Astrocyte (in vitro differentiated cells and primary cell): Measurements from ENCODE around the gene RASGRF1. TPM values are rescaled to one million over a fixed set of nuclear protein-coding genes. Genes with fewer than 3 reads are reported as not detected.

Experiments used
- DNase-seq: peaks from one replicate; pipeline ENCODE4 v3.0.0-alpha.2; 2010; ENCODE audit warnings: low read depth
- FAIRE-seq: peaks from 2 replicates; lab custom pipeline; 2011; peaks lifted over from hg19 to GRCh38; lab: Jason Lieb, UNC
- H2AFZ ChIP-seq: 2 replicates; pipeline ENCODE4 v1.6.0; 2012; ENCODE audit warnings: low read depth, low read length, inconsistent platforms
- H3K27ac ChIP-seq: 2 replicates; pipeline ENCODE4 v1.5.1; 2011; ENCODE audit warnings: low read depth, low read length, inconsistent platforms
- H3K27me3 ChIP-seq: 2 replicates; pipeline ENCODE4 v1.6.0; 2011; ENCODE audit warnings: low read length, inconsistent platforms; ENCODE audit not compliant: insufficient read depth
- H3K36me3 ChIP-seq: 2 replicates; pipeline ENCODE4 v1.5.1; 2011; ENCODE audit warnings: low read length, inconsistent platforms; ENCODE audit not compliant: insufficient read depth
- H3K4me1 ChIP-seq: 2 replicates; pipeline ENCODE4 v1.5.1; 2011; ENCODE audit warnings: low read length, inconsistent platforms; ENCODE audit not compliant: insufficient read depth
- H3K4me2 ChIP-seq: 2 replicates; pipeline ENCODE4 v1.6.0; 2012; ENCODE audit warnings: low read length, inconsistent platforms
- H3K4me3 ChIP-seq: 2 replicates; pipeline ENCODE4 v1.5.1; 2011; ENCODE audit warnings: low read depth, mild to moderate bottlenecking, low read length, inconsistent platforms; ENCODE audit not compliant: insufficient read depth
- H3K79me2 ChIP-seq: 2 replicates; pipeline ENCODE4 v1.6.0; 2012; ENCODE audit warnings: mild to moderate bottlenecking, low read length, inconsistent platforms; ENCODE audit not compliant: insufficient read depth
- H3K9ac ChIP-seq: 2 replicates; pipeline ENCODE4 v1.6.0; 2012; ENCODE audit warnings: mild to moderate bottlenecking, low read length, inconsistent platforms
- H3K9me3 ChIP-seq: 2 replicates; pipeline ENCODE4 v1.5.1; 2012; ENCODE audit warnings: low read depth, mild to moderate bottlenecking, low read length, inconsistent platforms; ENCODE audit not compliant: insufficient read depth
- H4K20me1 ChIP-seq: 2 replicates; pipeline ENCODE4 v1.6.0; 2012; ENCODE audit warnings: low read length, inconsistent platforms; ENCODE audit not compliant: insufficient read depth
- H3K27ac Mint-ChIP-seq: one replicate; pipeline ENCODE4 v1.8.0; 2021; ENCODE audit warnings: mild to moderate bottlenecking, mixed read lengths; ENCODE audit not compliant: unreplicated experiment
- H3K27me3 Mint-ChIP-seq: one replicate; pipeline ENCODE4 v1.8.0; 2021; ENCODE audit warnings: low read depth, mixed read lengths; ENCODE audit not compliant: unreplicated experiment
- H3K36me3 Mint-ChIP-seq: one replicate; pipeline ENCODE4 v1.8.0; 2021; ENCODE audit warnings: low read depth, mixed read lengths; ENCODE audit not compliant: unreplicated experiment
- H3K4me1 Mint-ChIP-seq: one replicate; pipeline ENCODE4 v1.8.0; 2021; ENCODE audit warnings: low read depth, mixed read lengths; ENCODE audit not compliant: unreplicated experiment
- H3K4me3 Mint-ChIP-seq: one replicate; pipeline ENCODE4 v1.8.0; 2021; ENCODE audit warnings: mild to moderate bottlenecking, moderate library complexity, mixed read lengths; ENCODE audit not compliant: unreplicated experiment
- H3K9me3 Mint-ChIP-seq: one replicate; pipeline ENCODE4 v1.8.0; 2021; ENCODE audit warnings: mild to moderate bottlenecking, mixed read lengths; ENCODE audit not compliant: unreplicated experiment
- CTCF ChIP-seq: IDR thresholded peaks from 2 replicates; pipeline ENCODE4 v1.5.1; 2011; ENCODE audit warnings: low read depth, mild to moderate bottlenecking, inconsistent platforms, low read length, moderate library complexity; ENCODE audit not compliant: insufficient read depth
- EZH2 ChIP-seq: IDR thresholded peaks from 2 replicates; pipeline ENCODE4 v1.6.1; 2012; ENCODE audit warnings: mild to moderate bottlenecking, low read length, inconsistent platforms; ENCODE audit not compliant: insufficient read depth
- total RNA-seq: library from RNA; stranded (reverse); gene quantifications from 2 replicates; pipeline ENCODE4 v1.2.1, GENCODE V29; 2021

RASGRF1 gene
- total RNA-seq, 1 donor from 2014 or later, result 1.2 TPM

GRCh38 chr15:78914027-78914764 lies 176.4 kb downstream of the RASGRF1 start:
- no peak overlapping the region for H3K4me3 ChIP-seq
- Mint-ChIP-seq H3K27ac (peak overlapping the region; percentile 72), H3K27me3 (no peaks in the 10 kb centered on the region), H3K4me3 (no peak overlapping the region), H3K36me3 (peaks cover 28% of the 10 kb centered on the region), H3K9me3 (no peaks in the 10 kb centered on the region), H3K4me1 (peaks cover 28% of the 10 kb centered on the region)
- H2AFZ ChIP-seq, result no peak overlapping the region
- H3K79me2 ChIP-seq, result peaks cover 33% of the 10 kb centered on the region
- DNase-seq (peak; percentile 21), FAIRE-seq (no peak)
- H3K9ac ChIP-seq, result no peak overlapping the region
- no peaks in the 10 kb centered on the region for H3K4me1 ChIP-seq
- H3K36me3 ChIP-seq, result peaks cover 34% of the 10 kb centered on the region
- H3K27me3 ChIP-seq, result no peaks in the 10 kb centered on the region
- H3K9me3 ChIP-seq, result no peaks in the 10 kb centered on the region
- TF ChIP-seq CTCF, result no peak
- H4K20me1 ChIP-seq, result peaks cover 75% of the 10 kb centered on the region
- no peak overlapping the region for H3K27ac ChIP-seq
- H3K4me2 ChIP-seq, result no peak overlapping the region

- Mint-ChIP-seq H3K4me3 (no peak overlapping the region), H3K4me1 (peaks cover 30% of the 10 kb centered on the region), H3K36me3 (peaks cover 29% of the 10 kb centered on the region), H3K27me3 (no peaks in the 10 kb centered on the region), H3K9me3 (no peaks in the 10 kb centered on the region), H3K27ac (no peak overlapping the region)
- H4K20me1 ChIP-seq, result peaks cover 85% of the 10 kb centered on the region
- H3K27ac ChIP-seq, result no peak overlapping the region
- FAIRE-seq, result no peak
- H3K9ac ChIP-seq, result no peak overlapping the region
- H3K4me2 ChIP-seq, result no peak overlapping the region
- H3K4me3 ChIP-seq, result no peak overlapping the region
- no peaks in the 10 kb centered on the region for H3K4me1 ChIP-seq
- TF ChIP-seq EZH2 (no peak), CTCF (no peak)
- no peaks in the 10 kb centered on the region for H3K27me3 ChIP-seq
- peaks cover 27% of the 10 kb centered on the region for H3K36me3 ChIP-seq
- peaks cover 34% of the 10 kb centered on the region for H3K79me2 ChIP-seq
- H3K9me3 ChIP-seq, result no peaks in the 10 kb centered on the region
- H2AFZ ChIP-seq, result no peak overlapping the region
- DNase-seq, result no peak
These were observed 177.6 kb downstream of the RASGRF1 start for GRCh38 chr15:78913012-78913411.

GRCh38 chr15:78912316-78912715 lies 178.3 kb downstream of the RASGRF1 start:
- DNase-seq (no peak), FAIRE-seq (no peak)
- no peak overlapping the region for H3K4me3 Mint-ChIP-seq
- H3K4me1 Mint-ChIP-seq, result peaks cover 31% of the 10 kb centered on the region
- no peak overlapping the region for H3K27ac Mint-ChIP-seq
- no peaks in the 10 kb centered on the region for H3K4me1 ChIP-seq
- peaks cover 37% of the 10 kb centered on the region for H3K79me2 ChIP-seq
- peaks cover 29% of the 10 kb centered on the region for H3K36me3 ChIP-seq
- no peak overlapping the region for H3K9ac ChIP-seq
- H3K27me3 Mint-ChIP-seq, result no peaks in the 10 kb centered on the region
- no peaks in the 10 kb centered on the region for H3K27me3 ChIP-seq
- H3K4me3 ChIP-seq, result no peak overlapping the region
- no peak for TF ChIP-seq CTCF
- no peak for TF ChIP-seq EZH2
- H3K36me3 Mint-ChIP-seq, result peaks cover 29% of the 10 kb centered on the region
- no peak overlapping the region for H3K27ac ChIP-seq
- no peak overlapping the region for H2AFZ ChIP-seq
- H3K4me2 ChIP-seq, result no peak overlapping the region
- peaks cover 83% of the 10 kb centered on the region for H4K20me1 ChIP-seq
- no peaks in the 10 kb centered on the region for H3K9me3 Mint-ChIP-seq
- no peaks in the 10 kb centered on the region for H3K9me3 ChIP-seq
